ENCODE results near the gene ARHGEF28.

ARHGEF28 gene

GRCh38 chr5:73746608-73747007 is 120.6 kb downstream of the ARHGEF28 start:
- Histone ChIP-seq H3K4me2 (ENCODE audit: low read length) (no peak overlapping the region), H4K8ac (ENCODE audit: low read depth, low read length) (no peak overlapping the region), H3K23ac (ENCODE audit: low read length) (no peak overlapping the region), H2AK5ac (ENCODE audit: low read length) (no peak overlapping the region), H3K4me1 (ENCODE audit: control insufficient read depth in 1 of 2, insufficient read depth in 2 of 2, low read length in 2 of 2) (peaks cover 0 to 5% of the 10 kb centered on the region in 2 experiments), H3K27me3 (ENCODE audit: insufficient read depth, low read length) (no peaks in the 10 kb centered on the region), H3K4ac (ENCODE audit: low read depth, low read length) (no peak overlapping the region), H3K36me3 (ENCODE audit: control insufficient read depth in 1 of 2, insufficient read depth in 2 of 2, low read length in 2 of 2) (no peaks in the 10 kb centered on the region), H2BK5ac (ENCODE audit: low read depth, low read length, poor library complexity) (no peak overlapping the region), H4K12ac (ENCODE audit: low read depth, low read length) (no peak overlapping the region), H3K79me1 (ENCODE audit: low read length) (no peaks in the 10 kb centered on the region), H3K9ac (ENCODE audit: low read length) (no peak overlapping the region), H3K18ac (ENCODE audit: low read length) (no peak overlapping the region), H3K4me3 (ENCODE audit: low read depth, low read length) (no peak overlapping the region), H4K91ac (ENCODE audit: low read depth, low read length) (no peak overlapping the region), H2BK12ac (ENCODE audit: low read length) (no peak overlapping the region), H3K79me2 (ENCODE audit: control insufficient read depth, insufficient read depth, low read length, poor library complexity) (no peaks in the 10 kb centered on the region), H2BK120ac (ENCODE audit: insufficient read depth, low read length, poor library complexity) (no peak overlapping the region), H3K27ac (ENCODE audit: low read depth, low read length) (no peak overlapping the region), H3K9me3 (ENCODE audit: insufficient read depth, low read depth, low read length) (no peaks in the 10 kb centered on the region), H2AFZ (ENCODE audit: insufficient read depth, low read length, poor library complexity) (no peak overlapping the region), H3K14ac (ENCODE audit: low read length) (no peak overlapping the region)
- no peak for DNase-seq
- no CpG with 5 or more reads among the region's 2 CpGs for WGBS (ENCODE audit: extremely low coverage, insufficient coverage, insufficient read length)

GRCh38 chr5:73747696-73748380 is 121.8 kb downstream of the ARHGEF28 start:
- Histone ChIP-seq H3K79me2 (ENCODE audit: control insufficient read depth, insufficient read depth, low read length, poor library complexity) (no peaks in the 10 kb centered on the region), H3K9me3 (ENCODE audit: insufficient read depth, low read depth, low read length) (no peaks in the 10 kb centered on the region), H2AFZ (ENCODE audit: insufficient read depth, low read length, poor library complexity) (no peak overlapping the region), H3K4me2 (ENCODE audit: low read length) (no peak overlapping the region), H3K14ac (ENCODE audit: low read length) (no peak overlapping the region), H3K4ac (ENCODE audit: low read depth, low read length) (no peak overlapping the region), H4K91ac (ENCODE audit: low read depth, low read length) (no peak overlapping the region), H3K23ac (ENCODE audit: low read length) (no peak overlapping the region), H3K36me3 (ENCODE audit: control insufficient read depth in 1 of 2, insufficient read depth in 2 of 2, low read length in 2 of 2) (no peaks in the 10 kb centered on the region), H4K12ac (ENCODE audit: low read depth, low read length) (no peak overlapping the region), H3K27ac (ENCODE audit: low read depth, low read length) (no peak overlapping the region), H3K18ac (ENCODE audit: low read length) (no peak overlapping the region), H2BK12ac (ENCODE audit: low read length) (no peak overlapping the region), H2BK5ac (ENCODE audit: low read depth, low read length, poor library complexity) (no peak overlapping the region), H3K4me1 (ENCODE audit: control insufficient read depth in 1 of 2, insufficient read depth in 2 of 2, low read length in 2 of 2) (peaks cover 0 to 5% of the 10 kb centered on the region in 2 experiments), H3K79me1 (ENCODE audit: low read length) (no peaks in the 10 kb centered on the region), H3K27me3 (ENCODE audit: insufficient read depth, low read length) (no peaks in the 10 kb centered on the region), H2BK120ac (ENCODE audit: insufficient read depth, low read length, poor library complexity) (no peak overlapping the region), H2AK5ac (ENCODE audit: low read length) (no peak overlapping the region), H4K8ac (ENCODE audit: low read depth, low read length) (no peak overlapping the region), H3K9ac (ENCODE audit: low read length) (no peak overlapping the region), H3K4me3 (ENCODE audit: low read depth, low read length) (no peak overlapping the region)
- no CpG with 5 or more reads among the region's 7 CpGs for WGBS (ENCODE audit: extremely low coverage, insufficient coverage, insufficient read length)
- no peak for DNase-seq

DNA sequence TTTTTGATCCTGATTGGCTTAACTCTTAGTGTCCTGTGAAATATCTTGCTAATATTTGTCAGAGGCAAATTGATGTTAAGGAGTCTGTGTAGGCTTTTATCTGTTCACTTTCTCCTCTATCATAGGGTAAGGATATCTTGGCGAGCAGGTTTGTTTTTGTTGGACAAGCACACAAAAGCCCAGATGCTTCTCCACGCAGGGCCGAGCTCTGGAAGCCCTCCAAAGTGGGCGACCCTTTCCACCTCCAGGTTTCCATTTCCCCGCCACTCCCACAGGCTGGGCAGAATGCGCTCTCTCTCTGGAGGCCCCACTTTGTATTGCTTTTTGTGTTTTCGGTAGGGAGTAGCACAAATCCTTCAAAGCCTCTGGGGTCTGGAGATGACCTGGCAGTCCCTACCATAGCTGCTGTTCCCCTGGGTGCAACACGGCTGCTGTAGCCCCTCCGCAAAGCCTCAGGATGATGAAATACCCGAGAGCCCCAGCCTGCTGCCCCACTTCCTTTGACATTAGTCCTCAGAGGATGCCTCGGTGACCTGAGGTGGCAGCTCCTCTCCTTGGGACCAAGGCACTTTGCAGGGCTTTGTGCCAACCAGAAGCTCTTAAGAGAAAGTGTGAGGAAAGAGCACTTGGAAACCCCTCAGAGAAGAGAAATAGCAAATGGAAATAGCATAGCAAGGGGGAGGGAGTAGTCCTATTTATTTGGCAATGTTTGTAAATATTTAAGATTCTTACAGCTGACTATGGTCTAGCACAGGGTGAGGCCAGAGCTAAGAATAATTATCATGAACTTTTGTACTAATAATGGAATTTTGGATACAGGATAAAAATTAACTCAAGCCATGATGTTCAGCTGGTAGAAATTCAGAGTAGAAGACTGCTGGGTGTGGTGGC is 122.8 kb downstream of the ARHGEF28 start:
- no peak for DNase-seq

DNA sequence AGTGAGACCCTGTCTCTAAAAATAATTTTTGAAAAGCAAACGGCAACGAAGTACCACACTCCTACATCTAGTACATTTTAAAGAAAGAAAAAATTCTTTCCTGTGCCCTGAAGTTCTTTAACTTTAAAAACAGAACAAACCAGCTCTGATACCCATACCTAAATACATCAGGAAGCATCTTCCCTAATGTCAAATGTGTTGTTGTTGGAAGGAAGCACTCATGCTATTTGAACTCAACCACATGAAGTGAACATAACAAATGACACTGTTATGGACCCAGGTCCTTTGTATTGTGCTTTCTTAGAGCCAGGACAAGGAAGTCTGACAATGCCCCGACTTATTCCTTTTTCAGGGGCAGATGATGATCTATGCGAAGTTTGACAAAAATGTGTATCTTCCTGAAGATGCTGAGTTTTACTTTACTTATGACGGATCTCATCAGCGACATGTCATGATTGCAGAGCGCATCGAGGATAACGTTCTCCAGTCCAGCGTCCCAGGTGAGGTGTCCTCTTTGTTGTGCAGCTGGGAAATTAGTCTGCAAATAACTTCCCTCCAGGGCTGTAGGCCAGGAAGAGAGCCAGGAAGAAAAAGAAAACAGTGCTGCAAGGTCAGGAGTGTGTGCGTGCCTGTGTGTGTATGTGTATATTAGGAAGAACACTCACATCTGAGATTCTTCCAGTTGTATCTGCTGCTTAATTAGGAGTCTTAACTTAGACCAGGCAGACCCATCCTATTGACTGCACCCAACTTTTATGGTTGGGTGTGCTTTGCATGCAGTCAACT is 123.7 kb downstream of the ARHGEF28 start:
- H3K27ac ChIP-seq (ENCODE audit: low read depth, low read length): no peak overlapping the region
- H3K79me2 ChIP-seq (ENCODE audit: control insufficient read depth, insufficient read depth, low read length, poor library complexity): no peaks in the 10 kb centered on the region
- H3K79me1 ChIP-seq (ENCODE audit: low read length): no peaks in the 10 kb centered on the region
- no peak overlapping the region for H2AK5ac ChIP-seq (ENCODE audit: low read length)
- H2BK5ac ChIP-seq (ENCODE audit: low read depth, low read length, poor library complexity): no peak overlapping the region
- DNase-seq: no peak
- H3K4me3 ChIP-seq (ENCODE audit: low read depth, low read length): no peak overlapping the region
- no peak overlapping the region for H3K4me2 ChIP-seq (ENCODE audit: low read length)
- no peak overlapping the region for H3K4ac ChIP-seq (ENCODE audit: low read depth, low read length)
- no peak overlapping the region for H2BK120ac ChIP-seq (ENCODE audit: insufficient read depth, low read length, poor library complexity)
- no peaks in the 10 kb centered on the region for H3K9me3 ChIP-seq (ENCODE audit: insufficient read depth, low read depth, low read length)
- no peak overlapping the region for H2BK12ac ChIP-seq (ENCODE audit: low read length)
- H3K27me3 ChIP-seq (ENCODE audit: insufficient read depth, low read length): no peaks in the 10 kb centered on the region
- H4K8ac ChIP-seq (ENCODE audit: low read depth, low read length): no peak overlapping the region
- H3K9ac ChIP-seq (ENCODE audit: low read length): no peak overlapping the region
- H3K18ac ChIP-seq (ENCODE audit: low read length): no peak overlapping the region
- H4K12ac ChIP-seq (ENCODE audit: low read depth, low read length): no peak overlapping the region
- no peak overlapping the region for H4K91ac ChIP-seq (ENCODE audit: low read depth, low read length)
- H3K23ac ChIP-seq (ENCODE audit: low read length): no peak overlapping the region
- H2AFZ ChIP-seq (ENCODE audit: insufficient read depth, low read length, poor library complexity): no peak overlapping the region
- no peak overlapping the region for H3K14ac ChIP-seq (ENCODE audit: low read length)
- no CpG with 5 or more reads among the region's 11 CpGs for WGBS (ENCODE audit: extremely low coverage, insufficient coverage, insufficient read length)
- H3K36me3 ChIP-seq (ENCODE audit: control insufficient read depth in 1 of 2, insufficient read depth in 2 of 2, low read length in 2 of 2): no peaks in the 10 kb centered on the region
- H3K4me1 ChIP-seq (ENCODE audit: control insufficient read depth in 1 of 2, insufficient read depth in 2 of 2, low read length in 2 of 2): peaks cover 0 to 5% of the 10 kb centered on the region in 2 experiments

More for the DNA sequence above, 122.8 kb downstream of the ARHGEF28 start:
- Histone ChIP-seq H3K4me2 (ENCODE audit: low read length) (no peak overlapping the region), H2BK12ac (ENCODE audit: low read length) (no peak overlapping the region), H4K91ac (ENCODE audit: low read depth, low read length) (no peak overlapping the region), H3K79me1 (ENCODE audit: low read length) (no peaks in the 10 kb centered on the region), H3K4ac (ENCODE audit: low read depth, low read length) (no peak overlapping the region), H4K12ac (ENCODE audit: low read depth, low read length) (no peak overlapping the region), H2AFZ (ENCODE audit: insufficient read depth, low read length, poor library complexity) (no peak overlapping the region), H3K18ac (ENCODE audit: low read length) (no peak overlapping the region), H3K23ac (ENCODE audit: low read length) (no peak overlapping the region), H4K8ac (ENCODE audit: low read depth, low read length) (no peak overlapping the region), H2AK5ac (ENCODE audit: low read length) (no peak overlapping the region), H3K4me3 (ENCODE audit: low read depth, low read length) (no peak overlapping the region), H3K27me3 (ENCODE audit: insufficient read depth, low read length) (no peaks in the 10 kb centered on the region), H3K14ac (ENCODE audit: low read length) (no peak overlapping the region), H3K36me3 (ENCODE audit: control insufficient read depth in 1 of 2, insufficient read depth in 2 of 2, low read length in 2 of 2) (no peaks in the 10 kb centered on the region), H3K4me1 (ENCODE audit: control insufficient read depth in 1 of 2, insufficient read depth in 2 of 2, low read length in 2 of 2) (peaks cover 0 to 5% of the 10 kb centered on the region in 2 experiments), H3K79me2 (ENCODE audit: control insufficient read depth, insufficient read depth, low read length, poor library complexity) (no peaks in the 10 kb centered on the region), H3K9me3 (ENCODE audit: insufficient read depth, low read depth, low read length) (no peaks in the 10 kb centered on the region), H2BK120ac (ENCODE audit: insufficient read depth, low read length, poor library complexity) (no peak overlapping the region), H3K9ac (ENCODE audit: low read length) (no peak overlapping the region), H2BK5ac (ENCODE audit: low read depth, low read length, poor library complexity) (no peak overlapping the region), H3K27ac (ENCODE audit: low read depth, low read length) (no peak overlapping the region)
- no CpG with 5 or more reads among the region's 11 CpGs for WGBS (ENCODE audit: extremely low coverage, insufficient coverage, insufficient read length)

Measured in trophoblast cell (in vitro differentiated cells and primary cell).